Iris pigment epithelial cell (primary cell): Measurements from ENCODE around the gene FBXO2.
A peak's percentile ranks its signal among the peaks of the same experiment; 100 is the strongest.

Experiments used
- DNase-seq: peaks from one replicate; pipeline ENCODE4 v3.0.0-alpha.2; 2011; ENCODE audit warnings: low read depth

The FBXO2 gene

DNA sequence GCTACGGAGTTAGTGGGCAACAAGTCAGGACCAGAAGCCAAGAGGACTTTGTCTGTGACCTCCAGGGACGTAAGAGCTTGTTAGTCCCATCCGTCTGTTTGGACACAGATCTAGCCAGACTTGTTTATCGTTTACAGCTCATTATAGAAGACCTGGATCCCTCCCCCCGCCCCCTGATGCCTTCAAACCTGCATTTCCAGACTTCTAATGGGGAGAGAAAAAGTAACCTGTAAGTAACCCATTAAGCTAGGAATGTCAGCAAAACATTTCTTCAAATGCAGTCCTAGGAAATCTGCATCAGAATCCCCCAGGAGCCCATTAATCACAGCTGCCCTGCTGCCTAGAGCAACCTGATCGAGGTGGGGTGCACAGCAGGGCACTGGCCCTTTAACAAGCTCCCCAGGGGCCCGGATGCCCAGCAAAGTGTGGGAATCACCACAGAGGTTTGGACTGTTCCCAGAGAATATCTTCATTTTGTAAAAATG, 28.1 kb upstream of the FBXO2 start:
- no peak for DNase-seq

DNA sequence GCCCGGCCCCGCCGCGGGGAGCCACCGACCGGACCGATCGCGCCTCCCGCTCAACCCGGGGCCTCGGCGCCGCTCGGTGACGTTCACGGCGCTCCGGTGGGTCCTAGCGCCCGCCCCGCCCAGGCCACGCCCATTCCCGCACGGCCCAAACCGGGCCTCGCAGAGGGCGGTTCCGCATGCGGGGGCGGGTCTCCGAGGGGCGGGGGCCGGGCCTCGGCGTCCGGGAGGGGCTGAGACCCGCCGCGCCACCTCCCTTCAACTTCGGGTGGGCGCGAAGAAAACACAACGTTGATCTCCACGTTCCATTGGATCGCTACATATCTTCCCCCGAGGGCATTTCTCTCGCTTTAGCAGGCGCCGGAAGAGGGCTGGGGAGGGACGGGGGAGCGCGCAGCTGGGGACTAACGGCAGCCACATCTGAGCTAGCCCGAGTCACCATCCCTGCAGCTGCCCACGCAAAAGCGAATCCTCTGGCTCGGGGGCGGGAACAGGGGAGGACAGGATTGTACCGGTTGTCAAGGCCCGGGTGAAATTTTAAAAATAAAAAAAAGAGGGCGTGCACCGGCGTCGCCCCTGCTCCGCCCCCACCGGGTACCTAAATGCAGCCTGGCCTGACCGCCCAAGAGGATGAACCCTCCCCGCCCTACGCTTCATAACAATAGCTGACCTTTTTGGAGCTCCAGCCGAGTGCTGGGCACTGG, 27.0 kb upstream of the FBXO2 start, which contains the start of gene MAD2L2:
Gene MAD2L2, minus strand, starts transcription at position 78 of the 701 bp plus-strand sequence. CDS start 547 bp downstream, outside the sequence.
- DNase-seq, result peak; percentile 77

- DNase-seq, result peak; percentile 37
Observed at GRCh38 chr1:11680270-11681070, 26.2 kb upstream of the FBXO2 start.

- DNase-seq, result no peak
Observed at GRCh38 chr1:11678442-11678841, 24.2 kb upstream of the FBXO2 start.

DNA sequence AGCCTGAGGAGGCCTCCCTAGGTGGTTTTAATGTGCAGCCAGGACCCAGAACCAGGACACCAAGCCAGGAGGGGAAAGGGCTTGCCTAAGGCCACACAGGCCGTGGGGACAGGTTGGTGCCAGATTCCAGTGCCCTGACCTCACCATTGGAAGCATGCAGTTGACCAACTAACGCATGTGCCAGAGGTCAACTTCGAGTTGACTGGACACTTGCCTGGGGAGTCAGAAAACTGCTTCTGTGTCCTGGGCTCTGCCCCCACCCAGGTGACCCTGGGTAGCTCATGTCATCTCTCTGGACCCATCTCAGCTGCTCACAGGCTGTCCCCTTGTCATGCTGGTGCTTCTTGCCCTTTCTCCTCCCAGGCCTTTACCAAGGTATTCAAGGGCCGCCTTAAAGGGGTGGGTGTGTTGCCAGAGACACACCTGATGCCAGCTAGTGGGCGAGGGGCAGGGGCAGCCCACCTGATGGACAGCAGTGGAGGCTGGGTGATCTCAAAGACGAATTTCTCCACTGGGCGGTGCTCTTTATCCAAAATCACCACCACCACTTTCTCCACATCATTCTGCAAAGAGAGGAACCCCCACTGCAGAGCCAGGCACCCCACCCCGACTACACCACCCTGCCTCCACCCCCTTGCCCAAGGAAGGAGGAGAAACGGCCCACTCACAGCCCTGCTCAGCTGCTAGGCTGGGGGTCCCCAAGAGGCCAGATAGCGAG, 22.3 kb upstream of the FBXO2 start:
- DNase-seq, result no peak

- no peak for DNase-seq
Observed at GRCh38 chr1:11675325-11675724, 21.1 kb upstream of the FBXO2 start.

- no peak for DNase-seq
Observed at GRCh38 chr1:11674488-11674887, 20.3 kb upstream of the FBXO2 start.

- DNase-seq, result no peak
Observed at GRCh38 chr1:11673089-11673769, 19.0 kb upstream of the FBXO2 start.

DNA sequence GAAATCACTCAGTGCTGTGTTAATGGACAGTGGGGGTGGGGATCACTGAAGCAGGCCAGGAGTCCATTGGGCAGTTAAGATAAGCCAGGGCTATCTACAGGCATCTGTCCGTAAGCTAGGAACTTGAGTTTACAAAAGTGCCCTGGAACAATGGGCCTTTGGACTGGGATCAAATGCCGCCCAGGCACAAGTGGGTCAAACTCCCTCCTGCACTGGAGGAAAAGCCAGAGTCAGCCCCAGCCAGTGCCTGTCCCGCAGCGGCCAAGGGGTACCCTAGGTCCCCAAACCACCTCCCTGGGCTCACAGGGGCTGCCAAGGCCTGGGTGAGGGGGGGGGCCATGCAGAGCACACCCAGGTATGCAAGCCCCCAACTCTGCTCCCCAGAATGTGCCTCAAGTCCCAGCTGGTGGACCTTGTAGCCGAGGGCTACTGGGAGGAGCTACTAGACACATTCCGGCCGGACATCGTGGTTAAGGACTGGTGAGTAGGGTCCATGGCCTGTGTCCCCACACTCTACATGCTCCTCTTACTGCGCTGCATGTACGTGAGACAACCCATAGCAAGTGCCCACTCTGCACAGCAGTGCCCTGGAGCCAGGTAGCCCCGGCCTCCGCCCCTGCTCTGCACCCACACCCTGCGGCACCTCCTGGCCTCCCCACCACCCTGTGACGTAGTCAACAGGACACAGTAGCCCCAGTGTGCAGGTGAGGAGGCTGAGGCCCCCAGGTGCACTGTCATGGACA, 17.5 kb upstream of the FBXO2 start:
- no peak for DNase-seq

GRCh38 chr1:11671205-11671543, 16.9 kb upstream of the FBXO2 start:
- no peak for DNase-seq

- no peak for DNase-seq
Observed at GRCh38 chr1:11670747-11671146, 16.5 kb upstream of the FBXO2 start.

DNA sequence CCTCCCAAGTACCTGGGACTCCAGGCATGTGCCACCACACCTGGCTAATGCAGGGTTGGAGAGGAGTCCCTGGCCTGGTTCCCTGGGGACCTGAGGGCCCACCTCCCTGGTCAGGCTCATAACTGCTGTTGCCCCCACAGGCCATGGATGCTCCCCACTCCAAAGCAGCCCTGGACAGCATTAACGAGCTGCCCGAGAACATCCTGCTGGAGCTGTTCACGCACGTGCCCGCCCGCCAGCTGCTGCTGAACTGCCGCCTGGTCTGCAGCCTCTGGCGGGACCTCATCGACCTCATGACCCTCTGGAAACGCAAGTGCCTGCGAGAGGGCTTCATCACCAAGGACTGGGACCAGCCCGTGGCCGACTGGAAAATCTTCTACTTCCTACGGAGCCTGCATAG, 14.3 kb upstream of the FBXO2 start:
- DNase-seq, result no peak

GRCh38 chr1:11664336-11665065, 10.3 kb upstream of the FBXO2 start:
- DNase-seq, result peak; percentile 20

- no peak for DNase-seq
Observed at GRCh38 chr1:11661103-11661502, 6.9 kb upstream of the FBXO2 start.

- DNase-seq, result no peak
Observed at GRCh38 chr1:11659748-11660147, 5.5 kb upstream of the FBXO2 start.

- no peak for DNase-seq
Observed at GRCh38 chr1:11658542-11658941, 4.3 kb upstream of the FBXO2 start.

- DNase-seq, result no peak
Observed at GRCh38 chr1:11657654-11658053, 3.4 kb upstream of the FBXO2 start.

DNA sequence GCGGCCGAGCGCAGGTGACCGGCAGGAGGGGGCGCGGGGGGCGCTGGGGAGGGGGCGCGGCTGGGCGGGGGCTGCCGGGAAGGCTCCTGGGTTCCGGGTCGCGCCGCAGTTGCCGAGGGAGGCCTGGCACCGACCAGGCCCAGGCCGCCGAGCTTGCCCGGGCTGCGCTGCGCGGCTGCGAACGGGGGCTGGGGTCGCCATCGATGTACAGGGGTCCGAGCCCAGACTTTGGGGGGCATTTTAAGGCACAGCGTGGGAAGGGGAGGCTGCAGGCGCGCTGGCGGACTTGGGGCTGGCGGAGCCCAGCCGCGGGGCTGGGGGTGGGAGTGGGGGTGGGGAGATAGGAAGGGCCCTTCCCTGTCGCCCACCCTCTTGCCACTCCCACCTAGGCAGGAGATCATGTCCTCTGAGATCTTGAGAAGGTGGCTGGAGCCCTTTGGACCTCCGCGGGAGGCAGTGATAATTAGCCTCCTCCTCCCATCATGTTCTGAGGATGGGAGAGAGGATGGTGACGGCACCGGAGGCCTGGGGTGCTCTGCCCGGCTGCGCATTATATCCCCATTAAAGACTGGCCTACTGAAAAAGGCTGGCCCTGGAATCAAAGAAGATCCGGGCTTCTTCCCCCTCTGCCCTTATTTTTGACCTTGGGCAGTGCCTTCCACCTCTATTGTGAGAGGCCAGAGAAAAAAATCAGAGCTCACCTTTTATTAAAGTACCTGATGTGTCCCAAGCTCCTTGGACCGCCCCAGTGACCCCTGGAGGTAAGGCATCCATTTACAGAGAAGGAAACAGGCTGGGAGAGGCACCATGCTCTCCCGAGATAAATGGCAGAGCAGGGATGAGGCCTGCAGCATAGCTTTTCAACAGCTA, 945 bp upstream of the FBXO2 start:
- DNase-seq, result no peak

DNA sequence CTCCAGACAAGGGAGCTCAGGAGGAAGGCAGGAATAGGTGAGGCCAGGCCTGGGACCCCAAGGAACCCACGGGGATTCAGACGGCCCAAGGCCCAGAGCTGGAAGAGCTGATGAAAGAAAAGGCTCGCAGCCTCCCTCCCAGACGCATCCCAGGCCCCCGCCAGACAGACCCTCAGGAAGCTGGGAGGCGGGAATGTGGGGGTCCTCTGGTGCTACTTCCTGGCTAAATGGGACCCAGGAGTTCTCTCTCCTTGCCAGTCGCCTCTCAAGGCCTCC, 430 bp downstream of the FBXO2 start:
- DNase-seq, result no peak
